Panc1 (cell line): ENCODE measurements around the gene TRRAP. TPM values are rescaled to one million over a fixed set of nuclear protein-coding genes. Genes with fewer than 3 reads are reported as not detected.

Source experiments
- ATAC-seq: fragments of 200-7000 bp; cut with Tn5 transposase; 2 replicates; pipeline ENCODE4 v1.9.1; 2020; ENCODE audit warnings: mild to moderate bottlenecking, moderate library complexity
- BruUV-seq: library from RNA; stranded (reverse); fragments of 400-500 nt; replicated peaks from 2 replicates; lab custom pipeline; 2021; lab: Mats Ljungman, UMichigan
- CTCF ChIA-PET: fragments of 300-600 bp; sonication (Branson Sonifier 250); formaldehyde crosslinking; loops from one replicate; lab custom pipeline; 2022; ENCODE audit warnings: antibody characterized with exemption; lab: Charles Lee
- POLR2A ChIA-PET: fragments of 300-600 bp; sonication (Branson Sonifier 250); formaldehyde crosslinking; loops from one replicate; lab custom pipeline; 2022; ENCODE audit warnings: antibody characterized with exemption; lab: Charles Lee
- DNase-seq: peaks from one replicate; pipeline ENCODE4 v3.0.0-alpha.2; 2010; ENCODE audit warnings: low read depth, low spot score
- H3K27ac ChIP-seq: 2 replicates; pipeline ENCODE4 v1.5.1; 2011; ENCODE audit warnings: mild to moderate bottlenecking, low read length, inconsistent platforms
- H3K27me3 ChIP-seq: fragments of 200-500 bp; sonication (Bioruptor generic); 2 replicates; pipeline ENCODE4 v1.6.0; 2014; ENCODE audit warnings: low read length, inconsistent platforms; ENCODE audit not compliant: control insufficient read depth, insufficient read depth
- H3K36me3 ChIP-seq: fragments of 200-500 bp; sonication (Bioruptor generic); 2 replicates; pipeline ENCODE4 v1.5.1; 2014; ENCODE audit warnings: inconsistent platforms, mild to moderate bottlenecking, low read length, moderate library complexity; ENCODE audit not compliant: control insufficient read depth, insufficient read depth
- H3K4me1 ChIP-seq: 2 replicates; pipeline ENCODE4 v1.5.1; 2011; ENCODE audit warnings: inconsistent platforms, mild to moderate bottlenecking, low read length, moderate library complexity; ENCODE audit not compliant: control insufficient read depth, insufficient read depth
- H3K4me3 ChIP-seq, 2 experiments: 2 replicates each; pipeline ENCODE4 v1.5.1; 2011 to 2012; ENCODE audit warnings: low read depth in 2 of 2, low read length in 2 of 2, mild to moderate bottlenecking in 2 of 2, inconsistent platforms in 1 of 2, moderate library complexity in 1 of 2
- H3K9me3 ChIP-seq: fragments of 200-500 bp; sonication (Bioruptor generic); 2 replicates; pipeline ENCODE4 v1.5.1; 2014; ENCODE audit warnings: low read depth, mild to moderate bottlenecking, inconsistent platforms, low read length, moderate library complexity; ENCODE audit not compliant: control insufficient read depth, insufficient read depth
- POLR2AphosphoS5 ChIP-seq: IDR thresholded peaks from 2 replicates; pipeline ENCODE4 v1.6.1; 2012; ENCODE audit warnings: mild to moderate bottlenecking, low read depth, low read length, moderate library complexity
- REST ChIP-seq, 2 experiments: IDR thresholded peaks; 2 replicates each; pipeline ENCODE4 v1.6.1; 2011 to 2012; ENCODE audit warnings: low read depth in 2 of 2, control low read depth in 1 of 2, low read length in 1 of 2, mild to moderate bottlenecking in 1 of 2, moderate library complexity in 1 of 2; ENCODE audit not compliant: insufficient read depth in 1 of 2
- SIN3A ChIP-seq: IDR thresholded peaks from 2 replicates; pipeline ENCODE4 v1.6.1; 2012; ENCODE audit warnings: low read depth, mild to moderate bottlenecking, low read length, moderate library complexity, borderline replicate concordance; ENCODE audit not compliant: insufficient read depth
- TCF7L2 ChIP-seq: IDR thresholded peaks from 2 replicates; pipeline ENCODE4 v1.6.1; 2011; ENCODE audit warnings: mild to moderate bottlenecking, low read depth, low read length, inconsistent platforms
- in situ Hi-C: cut with HindIII; loops from 2 replicates; pipeline ENCODE4 v1.10.0; 2016; ENCODE audit warnings: low sequenced_read_pairs, low pct_unique_long_range_greater_than_20kb
- intact Hi-C: fragments of 100-400 bp; cut with micrococcal nuclease; formaldehyde crosslinking; loops from one replicate; pipeline ENCODE4 v1.10.0; 2022; ENCODE audit not compliant: unreplicated experiment
- total RNA-seq: library from RNA; stranded (reverse); gene quantifications from one replicate; pipeline ENCODE4 v1.2.1, GENCODE V29; 2021; ENCODE audit not compliant: unreplicated experiment
- TF ChIP-seq, protein P1 (sequence below): fragments of 450-650 bp; IDR thresholded peaks from 2 replicates; pipeline ENCODE4 v1.5.1; 2017; ENCODE audit warnings: mild to moderate bottlenecking

The TRRAP gene
- total RNA-seq, 1 experiment from 2014 or later, result 44.9 TPM

DNA sequence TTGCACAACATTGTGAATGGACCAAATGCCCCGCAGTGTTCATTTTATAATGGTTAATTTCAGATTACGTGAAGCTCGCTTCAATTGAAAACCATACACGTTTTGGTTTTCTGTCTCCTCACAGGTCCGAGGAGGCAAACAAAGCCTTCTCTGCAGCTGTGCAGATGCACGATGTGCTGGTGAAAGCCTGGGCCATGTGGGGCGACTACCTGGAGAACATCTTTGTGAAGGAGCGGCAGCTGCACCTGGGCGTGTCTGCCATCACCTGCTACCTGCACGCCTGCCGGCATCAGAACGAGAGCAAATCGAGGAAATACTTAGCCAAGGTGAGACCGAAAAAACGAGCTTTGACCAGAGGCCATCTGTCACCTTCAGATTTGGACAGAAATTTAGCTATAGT lies 110.3 kb downstream of the TRRAP start:
- no TSS peak for BruUV-seq
- Histone ChIP-seq H3K27ac (no peak overlapping the region), H3K4me1 (no peaks in the 10 kb centered on the region), H3K36me3 (peaks cover 44% of the 10 kb centered on the region), H3K27me3 (no peaks in the 10 kb centered on the region), H3K4me3 (no peak overlapping the region), H3K9me3 (no peaks in the 10 kb centered on the region)
- ATAC-seq (no peak), DNase-seq (no peak)
- in situ Hi-C loops (no loop called here), intact Hi-C loops (no loop called here)
- TF ChIP-seq POLR2AphosphoS5 (no peak), SIN3A (no peak), REST (IDR thresholded peaks at IDR 0.05; ENCODE audit: insufficient read depth in 1 of 2, low read depth in 2 of 2, low read length in 1 of 2) (no peak), TCF7L2 (no peak)
- TF ChIP-seq, protein P1, sequence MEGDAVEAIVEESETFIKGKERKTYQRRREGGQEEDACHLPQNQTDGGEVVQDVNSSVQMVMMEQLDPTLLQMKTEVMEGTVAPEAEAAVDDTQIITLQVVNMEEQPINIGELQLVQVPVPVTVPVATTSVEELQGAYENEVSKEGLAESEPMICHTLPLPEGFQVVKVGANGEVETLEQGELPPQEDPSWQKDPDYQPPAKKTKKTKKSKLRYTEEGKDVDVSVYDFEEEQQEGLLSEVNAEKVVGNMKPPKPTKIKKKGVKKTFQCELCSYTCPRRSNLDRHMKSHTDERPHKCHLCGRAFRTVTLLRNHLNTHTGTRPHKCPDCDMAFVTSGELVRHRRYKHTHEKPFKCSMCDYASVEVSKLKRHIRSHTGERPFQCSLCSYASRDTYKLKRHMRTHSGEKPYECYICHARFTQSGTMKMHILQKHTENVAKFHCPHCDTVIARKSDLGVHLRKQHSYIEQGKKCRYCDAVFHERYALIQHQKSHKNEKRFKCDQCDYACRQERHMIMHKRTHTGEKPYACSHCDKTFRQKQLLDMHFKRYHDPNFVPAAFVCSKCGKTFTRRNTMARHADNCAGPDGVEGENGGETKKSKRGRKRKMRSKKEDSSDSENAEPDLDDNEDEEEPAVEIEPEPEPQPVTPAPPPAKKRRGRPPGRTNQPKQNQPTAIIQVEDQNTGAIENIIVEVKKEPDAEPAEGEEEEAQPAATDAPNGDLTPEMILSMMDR, result no peak
- POLR2A ChIA-PET, result interaction anchor here (0.6 kb wide), 1 partner anchor 430 kb away, joined by 3 read pairs; no protein-coding TSS in a partner anchor
- CTCF ChIA-PET, result no interaction called here

DNA sequence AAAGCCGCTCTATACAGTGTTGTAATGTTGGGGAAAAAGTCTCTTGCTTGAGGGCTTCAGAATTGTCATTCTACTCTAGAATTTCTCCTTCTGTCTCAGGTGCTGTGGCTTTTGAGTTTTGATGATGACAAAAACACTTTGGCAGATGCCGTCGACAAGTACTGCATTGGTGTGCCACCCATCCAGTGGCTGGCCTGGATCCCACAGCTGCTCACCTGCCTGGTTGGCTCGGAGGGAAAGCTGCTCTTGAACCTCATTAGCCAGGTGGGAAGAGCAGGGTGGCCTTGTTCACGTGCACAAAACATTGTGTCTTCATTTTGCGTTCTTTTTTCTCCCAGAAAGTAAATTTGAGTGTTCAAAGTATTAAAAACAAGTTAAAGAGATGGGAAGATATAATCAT lies 112.0 kb downstream of the TRRAP start:
- POLR2A ChIA-PET, result no interaction called here
- Histone ChIP-seq H3K27ac (no peak overlapping the region), H3K4me1 (no peaks in the 10 kb centered on the region), H3K9me3 (no peaks in the 10 kb centered on the region), H3K27me3 (no peaks in the 10 kb centered on the region), H3K36me3 (peaks cover 34% of the 10 kb centered on the region), H3K4me3 (no peak overlapping the region)
- CTCF ChIA-PET, result no interaction called here
- intact Hi-C loops, result no loop called here
- TF ChIP-seq TCF7L2 (no peak), SIN3A (no peak), REST (IDR thresholded peaks at IDR 0.05; ENCODE audit: insufficient read depth in 1 of 2, low read depth in 2 of 2, low read length in 1 of 2) (no peak), POLR2AphosphoS5 (no peak)
- TF ChIP-seq, protein P1, result no peak
- ATAC-seq (no peak), DNase-seq (no peak)
- BruUV-seq, result no TSS peak
- in situ Hi-C loops, result no loop called here
